ENCODE data around the gene FOXN3.
A peak's percentile ranks its signal among the peaks of the same experiment; 100 is the strongest.

The FOXN3 gene

DNA sequence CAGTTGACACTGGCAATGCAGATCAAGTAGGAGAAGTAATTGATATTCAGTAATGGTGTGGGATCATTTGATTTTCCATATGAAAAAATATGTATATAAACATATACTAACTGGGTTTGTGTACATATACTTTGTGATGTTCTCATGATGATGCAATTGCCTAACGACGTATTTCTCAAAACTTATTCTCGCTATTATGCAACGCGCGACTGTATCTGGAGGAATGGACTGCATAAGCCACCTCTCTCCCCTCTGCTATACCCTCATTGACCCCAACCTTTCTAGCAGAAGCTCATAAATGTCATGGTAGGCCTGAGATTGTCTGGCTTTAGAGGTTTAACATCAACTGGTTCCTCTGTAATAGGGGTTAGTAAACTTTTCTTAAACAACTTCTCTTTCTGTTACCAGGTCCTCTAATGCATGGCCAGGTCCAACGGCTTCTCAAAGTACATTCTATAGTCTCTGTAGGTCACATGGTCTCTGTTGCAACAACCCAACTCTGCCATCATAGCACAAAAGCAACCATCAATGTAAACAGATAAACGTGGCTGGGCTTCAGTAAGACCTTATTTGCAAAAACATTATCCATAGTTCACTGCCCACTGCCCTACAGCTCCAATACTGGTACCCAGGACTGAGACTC, 59.3 kb downstream of the FOXN3 start:
- Histone ChIP-seq H2BK12ac (ENCODE audit: low read length) (no peak overlapping the region), H3K23ac (ENCODE audit: low read length) (no peak overlapping the region), H3K4me2 (ENCODE audit: low read length) (no peak overlapping the region), H3K18ac (ENCODE audit: low read length) (no peak overlapping the region), H3K9ac (ENCODE audit: low read length) (no peak overlapping the region), H4K91ac (ENCODE audit: low read depth, low read length) (no peak overlapping the region), H2AK5ac (ENCODE audit: low read length) (no peak overlapping the region), H3K4ac (ENCODE audit: low read depth, low read length) (no peak overlapping the region), H4K12ac (ENCODE audit: low read depth, low read length) (no peak overlapping the region), H3K79me1 (ENCODE audit: low read length) (no peaks in the 10 kb centered on the region), H2BK120ac (ENCODE audit: insufficient read depth, low read length, poor library complexity) (no peak overlapping the region), H4K8ac (ENCODE audit: low read depth, low read length) (no peak overlapping the region), H2AFZ (ENCODE audit: insufficient read depth, low read length, poor library complexity) (no peak overlapping the region), H3K27me3 (ENCODE audit: insufficient read depth, low read length) (no peaks in the 10 kb centered on the region), H2BK5ac (ENCODE audit: low read depth, low read length, poor library complexity) (no peak overlapping the region), H3K36me3 (ENCODE audit: control insufficient read depth in 1 of 2, insufficient read depth in 2 of 2, low read length in 2 of 2) (no peaks in the 10 kb centered on the region), H3K27ac (ENCODE audit: low read depth, low read length) (no peak overlapping the region), H3K14ac (ENCODE audit: low read length) (no peak overlapping the region), H3K9me3 (ENCODE audit: insufficient read depth, low read depth, low read length) (no peaks in the 10 kb centered on the region), H3K4me3 (ENCODE audit: low read depth, low read length) (no peak overlapping the region), H3K79me2 (ENCODE audit: control insufficient read depth, insufficient read depth, low read length, poor library complexity) (no peaks in the 10 kb centered on the region), H3K4me1 (ENCODE audit: control insufficient read depth in 1 of 2, insufficient read depth in 2 of 2, low read length in 2 of 2) (peaks cover 0 to 3% of the 10 kb centered on the region in 2 experiments)
- WGBS (ENCODE audit: extremely low coverage, insufficient coverage, insufficient read length) = no CpG with 5 or more reads among the region's 8 CpGs
- DNase-seq = peak in 1 of 2 donors; percentile 62

DNA sequence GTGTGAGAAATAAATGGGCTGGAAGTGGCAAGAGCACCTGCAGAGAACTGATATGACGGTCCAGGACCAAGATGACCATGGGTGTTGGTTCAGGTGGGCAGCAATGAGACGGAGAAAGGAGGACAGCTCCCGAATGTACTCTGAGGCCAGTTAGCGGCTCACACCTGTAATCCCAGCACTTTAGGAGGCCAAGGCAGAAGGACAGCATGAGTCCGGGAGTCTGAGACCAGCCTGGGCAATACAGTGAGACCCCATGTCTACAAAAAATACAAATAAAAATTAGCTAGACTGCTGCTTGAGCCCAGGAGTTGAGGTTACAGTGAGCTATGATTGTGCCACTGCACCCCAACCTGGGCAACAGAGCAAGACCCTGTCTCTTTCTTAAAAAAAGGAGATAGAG, 60.1 kb downstream of the FOXN3 start:
- Histone ChIP-seq H3K27me3 (ENCODE audit: insufficient read depth, low read length) (no peaks in the 10 kb centered on the region), H3K79me2 (ENCODE audit: control insufficient read depth, insufficient read depth, low read length, poor library complexity) (no peaks in the 10 kb centered on the region), H3K4me3 (ENCODE audit: low read depth, low read length) (no peak overlapping the region), H2AK5ac (ENCODE audit: low read length) (no peak overlapping the region), H2BK120ac (ENCODE audit: insufficient read depth, low read length, poor library complexity) (no peak overlapping the region), H3K14ac (ENCODE audit: low read length) (no peak overlapping the region), H3K9me3 (ENCODE audit: insufficient read depth, low read depth, low read length) (no peaks in the 10 kb centered on the region), H4K12ac (ENCODE audit: low read depth, low read length) (no peak overlapping the region), H3K79me1 (ENCODE audit: low read length) (no peaks in the 10 kb centered on the region), H2BK5ac (ENCODE audit: low read depth, low read length, poor library complexity) (no peak overlapping the region), H2BK12ac (ENCODE audit: low read length) (no peak overlapping the region), H3K27ac (ENCODE audit: low read depth, low read length) (no peak overlapping the region), H3K36me3 (ENCODE audit: control insufficient read depth in 1 of 2, insufficient read depth in 2 of 2, low read length in 2 of 2) (no peaks in the 10 kb centered on the region), H4K91ac (ENCODE audit: low read depth, low read length) (no peak overlapping the region), H4K8ac (ENCODE audit: low read depth, low read length) (no peak overlapping the region), H3K23ac (ENCODE audit: low read length) (no peak overlapping the region), H3K4ac (ENCODE audit: low read depth, low read length) (no peak overlapping the region), H3K4me1 (ENCODE audit: control insufficient read depth in 1 of 2, insufficient read depth in 2 of 2, low read length in 2 of 2) (peaks cover 5 to 10% of the 10 kb centered on the region in 2 experiments), H2AFZ (ENCODE audit: insufficient read depth, low read length, poor library complexity) (no peak overlapping the region), H3K18ac (ENCODE audit: low read length) (no peak overlapping the region), H3K9ac (ENCODE audit: low read length) (no peak overlapping the region), H3K4me2 (ENCODE audit: low read length) (no peak overlapping the region)
- no peak for DNase-seq
- WGBS (ENCODE audit: extremely low coverage, insufficient coverage, insufficient read length) = no CpG with 5 or more reads among the region's 5 CpGs

DNA sequence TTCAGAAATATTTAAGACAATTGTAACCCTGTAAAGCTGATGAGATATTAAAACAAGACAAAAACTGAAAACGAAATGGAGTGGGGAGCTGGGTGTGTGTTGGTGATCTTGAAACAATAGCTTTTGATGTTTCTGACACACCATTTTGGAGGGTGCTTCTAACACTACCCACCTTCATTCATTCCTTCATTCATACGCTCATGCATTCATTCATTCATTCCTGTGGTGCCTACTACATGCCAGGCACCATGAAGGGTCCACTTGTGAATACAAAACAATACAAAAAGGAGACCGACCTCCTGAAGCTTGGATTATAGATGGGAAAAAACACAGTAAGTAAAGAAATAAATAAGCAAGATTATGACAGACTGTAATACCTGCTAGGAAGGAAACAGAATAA, 60.5 kb downstream of the FOXN3 start:
- Histone ChIP-seq H3K4me1 (ENCODE audit: control insufficient read depth in 1 of 2, insufficient read depth in 2 of 2, low read length in 2 of 2) (peaks cover 7 to 11% of the 10 kb centered on the region in 2 experiments), H3K27me3 (ENCODE audit: insufficient read depth, low read length) (no peaks in the 10 kb centered on the region), H3K4me2 (ENCODE audit: low read length) (no peak overlapping the region), H3K4ac (ENCODE audit: low read depth, low read length) (no peak overlapping the region), H2BK120ac (ENCODE audit: insufficient read depth, low read length, poor library complexity) (no peak overlapping the region), H3K18ac (ENCODE audit: low read length) (no peak overlapping the region), H3K14ac (ENCODE audit: low read length) (no peak overlapping the region), H2AFZ (ENCODE audit: insufficient read depth, low read length, poor library complexity) (no peak overlapping the region), H3K9me3 (ENCODE audit: insufficient read depth, low read depth, low read length) (no peaks in the 10 kb centered on the region), H2BK5ac (ENCODE audit: low read depth, low read length, poor library complexity) (no peak overlapping the region), H2BK12ac (ENCODE audit: low read length) (no peak overlapping the region), H4K91ac (ENCODE audit: low read depth, low read length) (no peak overlapping the region), H2AK5ac (ENCODE audit: low read length) (no peak overlapping the region), H3K9ac (ENCODE audit: low read length) (no peak overlapping the region), H4K12ac (ENCODE audit: low read depth, low read length) (no peak overlapping the region), H3K36me3 (ENCODE audit: control insufficient read depth in 1 of 2, insufficient read depth in 2 of 2, low read length in 2 of 2) (no peaks in the 10 kb centered on the region), H3K79me2 (ENCODE audit: control insufficient read depth, insufficient read depth, low read length, poor library complexity) (no peaks in the 10 kb centered on the region), H3K27ac (ENCODE audit: low read depth, low read length) (no peak overlapping the region), H3K4me3 (ENCODE audit: low read depth, low read length) (no peak overlapping the region), H3K23ac (ENCODE audit: low read length) (no peak overlapping the region), H3K79me1 (ENCODE audit: low read length) (no peaks in the 10 kb centered on the region), H4K8ac (ENCODE audit: low read depth, low read length) (no peak overlapping the region)
- no peak for DNase-seq
- no CpG with 5 or more reads among the region's 3 CpGs for WGBS (ENCODE audit: extremely low coverage, insufficient coverage, insufficient read length)

DNA sequence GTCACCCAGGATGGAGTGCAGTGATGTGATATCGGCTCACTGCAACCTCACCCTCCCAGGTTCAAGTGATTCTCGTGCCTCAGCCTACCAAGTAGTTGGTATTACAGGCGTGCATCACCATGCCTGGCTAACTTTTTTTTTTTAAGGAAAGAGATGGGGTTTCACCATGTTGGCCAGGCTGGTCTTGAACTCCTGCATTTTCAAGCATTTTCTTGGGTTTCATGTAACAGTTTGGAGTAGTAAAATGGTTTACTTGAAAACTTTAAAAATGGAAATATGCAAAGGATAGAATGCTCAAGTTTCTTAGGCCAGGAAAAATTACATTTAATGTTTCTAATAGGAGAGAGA, 63.3 kb downstream of the FOXN3 start:
- no CpG with 5 or more reads among the region's 3 CpGs for WGBS (ENCODE audit: extremely low coverage, insufficient coverage, insufficient read length)
- Histone ChIP-seq H4K12ac (ENCODE audit: low read depth, low read length) (no peak overlapping the region), H2BK5ac (ENCODE audit: low read depth, low read length, poor library complexity) (no peak overlapping the region), H4K8ac (ENCODE audit: low read depth, low read length) (no peak overlapping the region), H3K9me3 (ENCODE audit: insufficient read depth, low read depth, low read length) (no peaks in the 10 kb centered on the region), H3K23ac (ENCODE audit: low read length) (no peak overlapping the region), H3K9ac (ENCODE audit: low read length) (no peak overlapping the region), H3K14ac (ENCODE audit: low read length) (no peak overlapping the region), H3K4ac (ENCODE audit: low read depth, low read length) (no peak overlapping the region), H3K4me3 (ENCODE audit: low read depth, low read length) (no peak overlapping the region), H3K27ac (ENCODE audit: low read depth, low read length) (no peak overlapping the region), H3K27me3 (ENCODE audit: insufficient read depth, low read length) (no peaks in the 10 kb centered on the region), H3K79me2 (ENCODE audit: control insufficient read depth, insufficient read depth, low read length, poor library complexity) (no peaks in the 10 kb centered on the region), H2AFZ (ENCODE audit: insufficient read depth, low read length, poor library complexity) (no peak overlapping the region), H3K36me3 (ENCODE audit: control insufficient read depth in 1 of 2, insufficient read depth in 2 of 2, low read length in 2 of 2) (peaks cover 2 to 9% of the 10 kb centered on the region in 2 experiments), H3K4me1 (ENCODE audit: control insufficient read depth in 1 of 2, insufficient read depth in 2 of 2, low read length in 2 of 2) (peaks cover 10 to 13% of the 10 kb centered on the region in 2 experiments), H2BK120ac (ENCODE audit: insufficient read depth, low read length, poor library complexity) (no peak overlapping the region), H2AK5ac (ENCODE audit: low read length) (no peak overlapping the region), H3K79me1 (ENCODE audit: low read length) (no peaks in the 10 kb centered on the region), H3K4me2 (ENCODE audit: low read length) (no peak overlapping the region), H4K91ac (ENCODE audit: low read depth, low read length) (no peak overlapping the region), H3K18ac (ENCODE audit: low read length) (no peak overlapping the region), H2BK12ac (ENCODE audit: low read length) (no peak overlapping the region)
- DNase-seq = no peak
